Hepatocyte (in vitro differentiated cells): ENCODE results near the gene HOXD11.
A peak's percentile ranks its signal among the peaks of the same experiment; 100 is the strongest.

Experiments used
- EZH2 ChIP-seq: fragments of 200-600 bp; sonication (generic); IDR thresholded peaks from 2 replicates; pipeline ENCODE4 v1.6.1; 2016; ENCODE audit warnings: antibody characterized with exemption, mild to moderate bottlenecking, borderline replicate concordance
- EZH2phosphoT487 ChIP-seq: fragments of 200-600 bp; sonication (generic); IDR thresholded peaks from one replicate; pipeline ENCODE4 v1.6.1; 2018; ENCODE audit warnings: antibody characterized with exemption, mild to moderate bottlenecking, low read depth, moderate library complexity; ENCODE audit not compliant: unreplicated experiment, severe bottlenecking
- TF ChIP-seq, protein P1 (sequence below): fragments of 200-600 bp; sonication (generic); IDR thresholded peaks from 2 replicates; pipeline ENCODE4 v1.5.1; 2016; ENCODE audit warnings: antibody characterized with exemption, mild to moderate bottlenecking; ENCODE audit not compliant: poor library complexity

DNA sequence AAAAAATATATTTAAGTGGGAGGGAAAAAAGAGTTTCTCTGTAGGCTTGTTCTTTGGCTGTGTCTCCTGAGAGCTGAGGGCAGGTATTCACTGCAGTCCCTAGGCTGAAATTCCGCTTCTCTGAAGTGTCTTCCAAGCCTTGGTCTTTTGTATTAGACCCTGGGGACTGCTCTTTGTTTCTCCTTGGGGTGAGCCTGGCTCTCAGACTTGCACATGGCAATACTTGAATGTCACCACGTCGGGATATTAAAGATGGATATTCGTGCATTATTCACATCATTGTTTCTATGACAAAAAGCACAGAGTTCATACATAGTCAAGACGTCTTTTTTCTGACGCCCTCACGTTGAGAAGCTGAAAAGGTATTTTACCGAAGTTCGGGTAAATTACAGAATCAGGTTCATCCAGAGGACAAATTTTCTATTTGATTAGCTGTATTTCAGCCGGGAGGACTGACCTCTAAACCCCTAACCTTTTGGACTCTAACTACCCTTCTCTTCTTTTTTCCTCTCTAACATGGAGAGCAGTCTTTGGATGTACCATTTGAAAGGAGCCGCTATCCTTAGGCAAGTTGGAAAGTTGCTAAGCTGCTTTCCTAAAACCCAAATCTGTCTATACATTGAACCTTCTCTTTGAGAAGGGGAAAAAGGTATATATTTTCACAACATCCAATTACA lies 47.6 kb downstream of the HOXD11 start:
- TF ChIP-seq, protein P1, sequence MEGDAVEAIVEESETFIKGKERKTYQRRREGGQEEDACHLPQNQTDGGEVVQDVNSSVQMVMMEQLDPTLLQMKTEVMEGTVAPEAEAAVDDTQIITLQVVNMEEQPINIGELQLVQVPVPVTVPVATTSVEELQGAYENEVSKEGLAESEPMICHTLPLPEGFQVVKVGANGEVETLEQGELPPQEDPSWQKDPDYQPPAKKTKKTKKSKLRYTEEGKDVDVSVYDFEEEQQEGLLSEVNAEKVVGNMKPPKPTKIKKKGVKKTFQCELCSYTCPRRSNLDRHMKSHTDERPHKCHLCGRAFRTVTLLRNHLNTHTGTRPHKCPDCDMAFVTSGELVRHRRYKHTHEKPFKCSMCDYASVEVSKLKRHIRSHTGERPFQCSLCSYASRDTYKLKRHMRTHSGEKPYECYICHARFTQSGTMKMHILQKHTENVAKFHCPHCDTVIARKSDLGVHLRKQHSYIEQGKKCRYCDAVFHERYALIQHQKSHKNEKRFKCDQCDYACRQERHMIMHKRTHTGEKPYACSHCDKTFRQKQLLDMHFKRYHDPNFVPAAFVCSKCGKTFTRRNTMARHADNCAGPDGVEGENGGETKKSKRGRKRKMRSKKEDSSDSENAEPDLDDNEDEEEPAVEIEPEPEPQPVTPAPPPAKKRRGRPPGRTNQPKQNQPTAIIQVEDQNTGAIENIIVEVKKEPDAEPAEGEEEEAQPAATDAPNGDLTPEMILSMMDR: no peak
- TF ChIP-seq EZH2phosphoT487 (no peak), EZH2 (peak; percentile 22)
